ENCODE results near the gene SCN5A.

Gene SCN5A

GRCh38 chr3:38560284-38560683 lies 89.2 kb downstream of the SCN5A start:
- no peaks in the 10 kb centered on the region for H3K4me1 ChIP-seq (ENCODE audit: low read length)
- H3K4me3 ChIP-seq (ENCODE audit: low read length), result no peak overlapping the region
- no peaks in the 10 kb centered on the region for H3F3A ChIP-seq (ENCODE audit: insufficient read depth, low read length)
- DNase-seq, result no peak
- no peaks in the 10 kb centered on the region for H3K36me3 ChIP-seq (replicated peaks; ENCODE audit: insufficient read depth, low read length)
- no peak overlapping the region for H3K27ac ChIP-seq (ENCODE audit: low read length)
- TF ChIP-seq EZH2 (optimal IDR thresholded peaks at IDR 0.05; ENCODE audit: low read depth, low read length), result no peak
- TF ChIP-seq, protein P1, sequence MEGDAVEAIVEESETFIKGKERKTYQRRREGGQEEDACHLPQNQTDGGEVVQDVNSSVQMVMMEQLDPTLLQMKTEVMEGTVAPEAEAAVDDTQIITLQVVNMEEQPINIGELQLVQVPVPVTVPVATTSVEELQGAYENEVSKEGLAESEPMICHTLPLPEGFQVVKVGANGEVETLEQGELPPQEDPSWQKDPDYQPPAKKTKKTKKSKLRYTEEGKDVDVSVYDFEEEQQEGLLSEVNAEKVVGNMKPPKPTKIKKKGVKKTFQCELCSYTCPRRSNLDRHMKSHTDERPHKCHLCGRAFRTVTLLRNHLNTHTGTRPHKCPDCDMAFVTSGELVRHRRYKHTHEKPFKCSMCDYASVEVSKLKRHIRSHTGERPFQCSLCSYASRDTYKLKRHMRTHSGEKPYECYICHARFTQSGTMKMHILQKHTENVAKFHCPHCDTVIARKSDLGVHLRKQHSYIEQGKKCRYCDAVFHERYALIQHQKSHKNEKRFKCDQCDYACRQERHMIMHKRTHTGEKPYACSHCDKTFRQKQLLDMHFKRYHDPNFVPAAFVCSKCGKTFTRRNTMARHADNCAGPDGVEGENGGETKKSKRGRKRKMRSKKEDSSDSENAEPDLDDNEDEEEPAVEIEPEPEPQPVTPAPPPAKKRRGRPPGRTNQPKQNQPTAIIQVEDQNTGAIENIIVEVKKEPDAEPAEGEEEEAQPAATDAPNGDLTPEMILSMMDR (IDR thresholded peaks at IDR 0.05; ENCODE audit: low read length), result peak; percentile 15
- H3K9me2 ChIP-seq (replicated peaks; ENCODE audit: insufficient read depth, low read length), result no peaks in the 10 kb centered on the region
- no peaks in the 10 kb centered on the region for H3K27me3 ChIP-seq (replicated peaks; ENCODE audit: insufficient read depth, low read length)
- H3K9me3 ChIP-seq (replicated peaks; ENCODE audit: insufficient read depth, low read length), result no peaks in the 10 kb centered on the region
- H3K4me2 ChIP-seq (ENCODE audit: low read depth, low read length), result no peak overlapping the region
- no peak overlapping the region for H2AFZ ChIP-seq (ENCODE audit: low read length)
- no peaks in the 10 kb centered on the region for H4K20me1 ChIP-seq (ENCODE audit: insufficient read depth, low read length)
- H3K79me2 ChIP-seq (ENCODE audit: low read length), result no peaks in the 10 kb centered on the region
- no peak overlapping the region for H3K9ac ChIP-seq (ENCODE audit: low read length)

DNA sequence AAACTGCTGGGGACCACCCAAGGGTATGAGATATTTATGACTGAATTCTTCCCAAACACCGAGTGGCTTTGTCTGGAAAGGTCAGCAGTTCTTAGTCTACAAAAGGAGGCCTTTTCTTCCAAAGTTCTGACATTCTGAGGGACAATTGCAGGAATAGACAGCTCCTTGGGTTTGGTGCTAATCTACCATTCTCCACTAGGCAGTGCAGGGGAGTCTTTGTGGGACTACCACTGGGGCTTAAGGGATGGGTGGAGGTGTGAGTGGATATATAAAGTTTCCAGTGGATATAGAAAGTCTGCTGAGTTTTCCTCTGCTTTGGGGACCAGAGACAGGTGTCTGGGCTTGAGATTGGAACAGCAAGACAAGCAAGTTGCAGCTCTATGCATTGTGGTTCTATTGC lies 90.6 kb downstream of the SCN5A start:
- TF ChIP-seq EZH2phosphoT487 (IDR thresholded peaks at IDR 0.05; ENCODE audit: low read length) (no peak), EZH2 (optimal IDR thresholded peaks at IDR 0.05; ENCODE audit: low read depth, low read length) (no peak)
- TF ChIP-seq, protein P1 (IDR thresholded peaks at IDR 0.05; ENCODE audit: low read length), result no peak
- no peak for DNase-seq
- Histone ChIP-seq H3K4me2 (ENCODE audit: low read depth, low read length) (no peak overlapping the region), H3K4me1 (ENCODE audit: low read length) (no peaks in the 10 kb centered on the region), H3K79me2 (ENCODE audit: low read length) (no peaks in the 10 kb centered on the region), H3K4me3 (ENCODE audit: low read length) (no peak overlapping the region), H4K20me1 (ENCODE audit: insufficient read depth, low read length) (no peaks in the 10 kb centered on the region), H3K27ac (ENCODE audit: low read length) (no peak overlapping the region), H3K9me2 (replicated peaks; ENCODE audit: insufficient read depth, low read length) (no peaks in the 10 kb centered on the region), H3K9ac (ENCODE audit: low read length) (no peak overlapping the region), H3K36me3 (replicated peaks; ENCODE audit: insufficient read depth, low read length) (no peaks in the 10 kb centered on the region), H3F3A (ENCODE audit: insufficient read depth, low read length) (no peaks in the 10 kb centered on the region), H2AFZ (ENCODE audit: low read length) (no peak overlapping the region), H3K27me3 (replicated peaks; ENCODE audit: insufficient read depth, low read length) (no peaks in the 10 kb centered on the region), H3K9me3 (replicated peaks; ENCODE audit: insufficient read depth, low read length) (no peaks in the 10 kb centered on the region)

DNA sequence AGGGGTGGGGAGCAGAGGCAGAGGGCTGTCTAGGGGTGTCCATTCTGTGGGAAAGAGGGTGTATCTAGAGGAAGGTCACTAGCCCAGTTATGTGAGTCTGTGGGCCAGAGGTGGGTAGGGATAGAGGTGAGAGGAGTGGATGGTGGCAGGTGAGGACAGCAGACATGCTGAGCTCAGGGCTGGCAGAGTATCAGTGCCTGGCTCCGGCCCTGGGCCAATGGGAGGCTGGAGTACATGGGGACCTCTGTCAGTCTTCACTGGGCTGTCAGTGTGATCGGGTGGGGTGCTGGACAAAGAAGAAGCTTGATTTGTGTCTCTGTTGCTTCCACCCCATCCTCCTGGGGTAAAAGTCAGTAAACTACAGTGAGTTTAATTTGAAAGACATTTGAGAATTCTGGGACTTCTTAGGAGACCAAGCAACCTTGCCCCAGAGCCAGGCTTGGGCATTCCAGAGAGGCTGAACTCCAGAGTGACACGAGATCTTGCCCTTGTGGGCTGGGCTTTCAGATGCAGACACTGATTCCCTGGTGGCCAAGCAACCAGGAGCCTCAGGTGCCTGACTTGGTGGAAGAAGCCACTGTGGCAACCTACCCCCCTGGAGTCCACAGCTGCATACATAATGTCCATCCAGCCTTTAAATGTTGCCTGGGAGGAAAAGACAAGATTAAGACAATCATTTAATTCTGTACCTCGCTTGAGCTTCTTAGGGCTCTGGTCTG lies 92.7 kb downstream of the SCN5A start:
- H3F3A ChIP-seq (ENCODE audit: insufficient read depth, low read length), result no peaks in the 10 kb centered on the region
- H4K20me1 ChIP-seq (ENCODE audit: insufficient read depth, low read length), result no peaks in the 10 kb centered on the region
- no peaks in the 10 kb centered on the region for H3K36me3 ChIP-seq (replicated peaks; ENCODE audit: insufficient read depth, low read length)
- no peak for DNase-seq
- H3K27ac ChIP-seq (ENCODE audit: low read length), result no peak overlapping the region
- no peak overlapping the region for H3K9ac ChIP-seq (ENCODE audit: low read length)
- H3K9me3 ChIP-seq (replicated peaks; ENCODE audit: insufficient read depth, low read length), result no peaks in the 10 kb centered on the region
- H3K27me3 ChIP-seq (replicated peaks; ENCODE audit: insufficient read depth, low read length), result no peaks in the 10 kb centered on the region
- H3K4me2 ChIP-seq (ENCODE audit: low read depth, low read length), result no peak overlapping the region
- no peak for TF ChIP-seq EZH2phosphoT487 (IDR thresholded peaks at IDR 0.05; ENCODE audit: low read length)
- no peak for TF ChIP-seq EZH2 (optimal IDR thresholded peaks at IDR 0.05; ENCODE audit: low read depth, low read length)
- TF ChIP-seq, protein P1 (IDR thresholded peaks at IDR 0.05; ENCODE audit: low read length), result no peak
- H3K79me2 ChIP-seq (ENCODE audit: low read length), result no peaks in the 10 kb centered on the region
- H3K4me1 ChIP-seq (ENCODE audit: low read length), result no peaks in the 10 kb centered on the region
- no peak overlapping the region for H3K4me3 ChIP-seq (ENCODE audit: low read length)
- H2AFZ ChIP-seq (ENCODE audit: low read length), result no peak overlapping the region
- no peaks in the 10 kb centered on the region for H3K9me2 ChIP-seq (replicated peaks; ENCODE audit: insufficient read depth, low read length)

Measured in MM.1S (cell line).